ENCODE measurements around the gene MAST4. TPM values are rescaled to one million over a fixed set of nuclear protein-coding genes. Genes with fewer than 3 reads are reported as not detected.

Gene MAST4
- polyA plus RNA-seq, 1 donor (not counting 4 experiments of a cell fraction or from before 2014, with no cell fraction given): 19.8 TPM

DNA sequence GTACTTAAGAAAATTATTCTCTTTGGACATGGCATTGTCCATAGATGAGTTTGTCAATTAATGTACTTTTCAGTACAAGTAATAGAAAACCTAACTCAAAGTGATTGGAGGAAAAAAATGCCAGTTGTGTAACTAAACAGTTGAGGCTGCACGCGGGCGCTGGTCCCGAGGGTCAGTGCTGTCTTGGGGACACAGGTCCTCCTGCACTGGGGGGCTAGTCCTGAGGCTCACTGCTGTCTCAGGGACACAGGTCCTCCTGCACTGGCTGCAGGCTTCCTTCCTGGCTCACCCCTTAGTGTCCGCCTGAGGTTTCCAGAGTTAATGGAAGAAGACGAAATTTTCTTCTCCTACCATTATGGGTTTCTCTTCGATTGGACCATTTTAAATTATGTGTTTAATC, 319.3 kb downstream of the MAST4 start:
- dilution Hi-C loops (cut with MboI; ENCODE audit: extremely low pct_ligation_motif_present, low sequenced_read_pairs): no loop called here
- no peaks in the 10 kb centered on the region for H3K36me3 ChIP-seq (ENCODE audit: control insufficient read depth in 2 of 2, extremely low read depth in 1 of 2, insufficient read depth in 2 of 2, low read length in 2 of 2)
- no peak overlapping the region for H3K4me2 ChIP-seq (ENCODE audit: control insufficient read depth, extremely low read depth, insufficient read depth, low read depth, low read length)
- no peak for FAIRE-seq
- TF ChIP-seq EZH2 (IDR thresholded peaks at IDR 0.05; ENCODE audit: low read length): no peak
- TF ChIP-seq, protein P1, sequence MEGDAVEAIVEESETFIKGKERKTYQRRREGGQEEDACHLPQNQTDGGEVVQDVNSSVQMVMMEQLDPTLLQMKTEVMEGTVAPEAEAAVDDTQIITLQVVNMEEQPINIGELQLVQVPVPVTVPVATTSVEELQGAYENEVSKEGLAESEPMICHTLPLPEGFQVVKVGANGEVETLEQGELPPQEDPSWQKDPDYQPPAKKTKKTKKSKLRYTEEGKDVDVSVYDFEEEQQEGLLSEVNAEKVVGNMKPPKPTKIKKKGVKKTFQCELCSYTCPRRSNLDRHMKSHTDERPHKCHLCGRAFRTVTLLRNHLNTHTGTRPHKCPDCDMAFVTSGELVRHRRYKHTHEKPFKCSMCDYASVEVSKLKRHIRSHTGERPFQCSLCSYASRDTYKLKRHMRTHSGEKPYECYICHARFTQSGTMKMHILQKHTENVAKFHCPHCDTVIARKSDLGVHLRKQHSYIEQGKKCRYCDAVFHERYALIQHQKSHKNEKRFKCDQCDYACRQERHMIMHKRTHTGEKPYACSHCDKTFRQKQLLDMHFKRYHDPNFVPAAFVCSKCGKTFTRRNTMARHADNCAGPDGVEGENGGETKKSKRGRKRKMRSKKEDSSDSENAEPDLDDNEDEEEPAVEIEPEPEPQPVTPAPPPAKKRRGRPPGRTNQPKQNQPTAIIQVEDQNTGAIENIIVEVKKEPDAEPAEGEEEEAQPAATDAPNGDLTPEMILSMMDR (optimal IDR thresholded peaks at IDR 0.05 in 1 of 3, IDR thresholded peaks at IDR 0.05 in 1 of 3, conservative IDR thresholded peaks at IDR 0.05 in 1 of 3; ENCODE audit: extremely low read depth in 1 of 3, insufficient read depth in 2 of 3, low read length in 3 of 3): no peak
- no peaks in the 10 kb centered on the region for H3K9me3 ChIP-seq (ENCODE audit: control insufficient read depth, low read depth, low read length)
- H3K4me1 ChIP-seq (ENCODE audit: control insufficient read depth, extremely low read depth, insufficient read depth, low read length): no peaks in the 10 kb centered on the region
- H3K4me3 ChIP-seq (ENCODE audit: control insufficient read depth in 2 of 3, extremely low read depth in 1 of 3, insufficient read depth in 2 of 3, low read depth in 1 of 3, low read length in 3 of 3): no peak overlapping the region
- no peaks in the 10 kb centered on the region for H3K9me1 ChIP-seq (ENCODE audit: control insufficient read depth, extremely low read depth, insufficient read depth, low read length)
- H2AFZ ChIP-seq (ENCODE audit: control insufficient read depth, low read length): no peak overlapping the region
- DNase-seq (ENCODE audit: low read depth, low spot score): no peak
- H3K9ac ChIP-seq (ENCODE audit: control insufficient read depth, extremely low read depth, insufficient read depth, low read length): no peak overlapping the region
- H3K79me2 ChIP-seq (ENCODE audit: control insufficient read depth, insufficient read depth, low read length): no peaks in the 10 kb centered on the region
- H3K27me3 ChIP-seq (ENCODE audit: control insufficient read depth, extremely low read depth, insufficient read depth, low read length): no peaks in the 10 kb centered on the region
- no peak overlapping the region for H3K27ac ChIP-seq (ENCODE audit: control insufficient read depth, insufficient read depth, low read length)
- no peaks in the 10 kb centered on the region for H4K20me1 ChIP-seq (ENCODE audit: control insufficient read depth, extremely low read depth, insufficient read depth, low read length)

DNA sequence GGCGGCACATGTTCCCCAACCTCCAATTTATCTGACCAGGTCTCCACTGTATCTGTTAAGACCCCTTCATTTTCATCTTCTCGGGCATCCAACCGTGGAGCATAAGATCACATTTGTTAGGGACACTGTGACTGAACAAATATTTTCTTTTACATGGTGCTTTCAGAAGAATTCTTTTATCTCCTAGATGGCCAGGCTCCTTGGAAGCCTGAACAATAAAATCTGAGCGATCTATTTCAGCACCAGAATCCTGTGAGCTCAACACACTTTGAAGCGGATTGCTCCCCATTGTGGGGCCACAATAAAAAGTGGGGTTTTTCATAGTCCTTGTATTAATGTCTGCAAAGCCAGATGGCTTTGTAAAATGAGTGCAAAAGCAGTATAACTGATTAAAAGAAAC, 326.7 kb downstream of the MAST4 start:
- H3K36me3 ChIP-seq (ENCODE audit: control insufficient read depth in 2 of 2, extremely low read depth in 1 of 2, insufficient read depth in 2 of 2, low read length in 2 of 2): no peaks in the 10 kb centered on the region
- no peak overlapping the region for H3K27ac ChIP-seq (ENCODE audit: control insufficient read depth, insufficient read depth, low read length)
- DNase-seq (ENCODE audit: low read depth, low spot score) (no peak), FAIRE-seq (no peak)
- no peak overlapping the region for H3K4me3 ChIP-seq (ENCODE audit: control insufficient read depth in 2 of 3, extremely low read depth in 1 of 3, insufficient read depth in 2 of 3, low read depth in 1 of 3, low read length in 3 of 3)
- H2AFZ ChIP-seq (ENCODE audit: control insufficient read depth, low read length): no peak overlapping the region
- no peaks in the 10 kb centered on the region for H4K20me1 ChIP-seq (ENCODE audit: control insufficient read depth, extremely low read depth, insufficient read depth, low read length)
- no peaks in the 10 kb centered on the region for H3K9me1 ChIP-seq (ENCODE audit: control insufficient read depth, extremely low read depth, insufficient read depth, low read length)
- TF ChIP-seq EZH2 (IDR thresholded peaks at IDR 0.05; ENCODE audit: low read length): no peak
- TF ChIP-seq, protein P1 (optimal IDR thresholded peaks at IDR 0.05 in 1 of 3, IDR thresholded peaks at IDR 0.05 in 1 of 3, conservative IDR thresholded peaks at IDR 0.05 in 1 of 3; ENCODE audit: extremely low read depth in 1 of 3, insufficient read depth in 2 of 3, low read length in 3 of 3): no peak
- H3K4me2 ChIP-seq (ENCODE audit: control insufficient read depth, extremely low read depth, insufficient read depth, low read depth, low read length): no peak overlapping the region
- dilution Hi-C loops (cut with MboI; ENCODE audit: extremely low pct_ligation_motif_present, low sequenced_read_pairs): no loop called here
- H3K9me3 ChIP-seq (ENCODE audit: control insufficient read depth, low read depth, low read length): no peaks in the 10 kb centered on the region
- no peaks in the 10 kb centered on the region for H3K27me3 ChIP-seq (ENCODE audit: control insufficient read depth, extremely low read depth, insufficient read depth, low read length)
- no peak overlapping the region for H3K9ac ChIP-seq (ENCODE audit: control insufficient read depth, extremely low read depth, insufficient read depth, low read length)
- H3K79me2 ChIP-seq (ENCODE audit: control insufficient read depth, insufficient read depth, low read length): no peaks in the 10 kb centered on the region
- no peaks in the 10 kb centered on the region for H3K4me1 ChIP-seq (ENCODE audit: control insufficient read depth, extremely low read depth, insufficient read depth, low read length)

Measured in keratinocyte (primary cell).